HCT116 (cell line): ENCODE results near the gene CHMP4B.

Experiments
- EZH2 ChIP-seq: fragments of 200-600 bp; sonication (generic); IDR thresholded peaks from 2 replicates; pipeline ENCODE4 v1.6.1; 2017; ENCODE audit warnings: antibody characterized with exemption, mixed run types
- JUND ChIP-seq: IDR thresholded peaks from 2 replicates; pipeline ENCODE4 v1.6.1; 2012
- POLR2A ChIP-seq: IDR thresholded peaks from 2 replicates; pipeline ENCODE4 v1.7.0; 2011; ENCODE audit warnings: borderline replicate concordance; ENCODE audit not compliant: insufficient read depth, insufficient read length; ENCODE audit errors: extremely low read depth
- TCF7L2 ChIP-seq: IDR thresholded peaks from 2 replicates; pipeline ENCODE4 v1.7.0; 2011; ENCODE audit warnings: borderline replicate concordance, inconsistent platforms; ENCODE audit not compliant: insufficient read depth, insufficient read length; ENCODE audit errors: extremely low read depth
- TF ChIP-seq, protein P1 (sequence below), 3 experiments: fragments of 200-600 bp in 1 of 3; sonication (generic) in 1 of 3; IDR thresholded peaks in 2 of 3; conservative IDR thresholded peaks in 1 of 3; 2 replicates each; pipeline ENCODE4 v1.5.1; 2012 to 2017; ENCODE audit warnings: low read depth in 2 of 3, low read length in 2 of 3, antibody characterized with exemption in 1 of 3, borderline replicate concordance in 1 of 3, control low read depth in 1 of 3, mild to moderate bottlenecking in 1 of 3, mixed read lengths in 1 of 3, mixed run types in 1 of 3, moderate library complexity in 1 of 3; ENCODE audit not compliant: insufficient read depth in 1 of 3

DNA sequence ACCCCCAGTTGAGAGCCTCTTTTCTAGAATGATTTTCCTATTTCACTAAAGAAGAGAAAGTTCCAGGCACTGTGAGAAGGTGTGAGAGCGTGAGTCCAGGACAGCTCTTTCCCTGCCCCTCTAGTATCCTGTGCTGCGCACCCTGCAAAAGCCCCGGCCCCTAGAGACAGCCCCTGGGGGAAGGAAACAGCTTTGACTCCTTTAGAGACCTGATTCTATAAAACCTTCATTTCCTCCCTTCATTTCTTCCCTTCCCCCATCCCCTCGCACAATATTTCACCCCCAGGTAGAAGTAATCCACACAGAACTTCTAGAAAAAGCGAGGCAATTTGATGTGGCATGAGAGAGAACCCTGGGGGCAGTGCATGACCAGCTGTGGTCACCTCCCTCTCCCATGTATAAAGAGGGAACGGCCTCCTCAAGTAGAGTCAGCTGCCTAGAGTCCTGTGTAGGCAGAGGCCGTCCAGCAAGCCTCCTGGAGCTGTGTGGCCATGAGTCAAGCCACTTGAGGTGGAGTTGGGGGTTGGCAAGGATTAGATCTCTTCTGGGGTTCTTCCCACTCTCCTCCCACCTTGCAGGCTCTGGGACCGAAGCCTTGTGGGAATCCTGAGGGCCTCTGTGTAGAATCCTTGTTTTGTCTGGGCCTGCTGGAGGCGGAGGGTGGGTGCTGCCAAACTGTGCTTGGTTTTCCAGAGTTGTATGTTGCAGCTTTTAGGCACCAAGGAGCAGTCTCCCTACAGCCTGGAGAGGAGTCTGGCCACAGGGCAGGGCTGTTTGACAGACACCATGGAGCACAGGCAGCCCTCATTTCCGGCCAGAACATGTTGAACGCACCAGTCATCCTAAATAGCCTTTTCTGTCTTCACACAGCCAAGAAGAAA is 41.7 kb downstream of the CHMP4B start:
- TF ChIP-seq, protein P1, sequence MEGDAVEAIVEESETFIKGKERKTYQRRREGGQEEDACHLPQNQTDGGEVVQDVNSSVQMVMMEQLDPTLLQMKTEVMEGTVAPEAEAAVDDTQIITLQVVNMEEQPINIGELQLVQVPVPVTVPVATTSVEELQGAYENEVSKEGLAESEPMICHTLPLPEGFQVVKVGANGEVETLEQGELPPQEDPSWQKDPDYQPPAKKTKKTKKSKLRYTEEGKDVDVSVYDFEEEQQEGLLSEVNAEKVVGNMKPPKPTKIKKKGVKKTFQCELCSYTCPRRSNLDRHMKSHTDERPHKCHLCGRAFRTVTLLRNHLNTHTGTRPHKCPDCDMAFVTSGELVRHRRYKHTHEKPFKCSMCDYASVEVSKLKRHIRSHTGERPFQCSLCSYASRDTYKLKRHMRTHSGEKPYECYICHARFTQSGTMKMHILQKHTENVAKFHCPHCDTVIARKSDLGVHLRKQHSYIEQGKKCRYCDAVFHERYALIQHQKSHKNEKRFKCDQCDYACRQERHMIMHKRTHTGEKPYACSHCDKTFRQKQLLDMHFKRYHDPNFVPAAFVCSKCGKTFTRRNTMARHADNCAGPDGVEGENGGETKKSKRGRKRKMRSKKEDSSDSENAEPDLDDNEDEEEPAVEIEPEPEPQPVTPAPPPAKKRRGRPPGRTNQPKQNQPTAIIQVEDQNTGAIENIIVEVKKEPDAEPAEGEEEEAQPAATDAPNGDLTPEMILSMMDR (IDR thresholded peaks at IDR 0.05 in 2 of 3, conservative IDR thresholded peaks at IDR 0.05 in 1 of 3; ENCODE audit: borderline replicate concordance in 1 of 3, insufficient read depth in 1 of 3, low read depth in 2 of 3, low read length in 2 of 3) = no peak
- TF ChIP-seq POLR2A (no peak), JUND (no peak), TCF7L2 (no peak), EZH2 (no peak)
